HG02610 (cell line): ENCODE data around the gene SLC47A2.
A peak's percentile ranks its signal among the peaks of the same experiment; 100 is the strongest.

Source experiments
- ATAC-seq: cut with Tn5 transposase; IDR thresholded peaks from one replicate; pipeline ENCODE4 v1.9.1; 2021; ENCODE audit warnings: mild to moderate bottlenecking, moderate library complexity; ENCODE audit not compliant: unreplicated experiment

SLC47A2 gene

GRCh38 chr17:19647697-19648474 lies 68.5 kb downstream of the SLC47A2 start:
- peak; percentile 29 for ATAC-seq

DNA sequence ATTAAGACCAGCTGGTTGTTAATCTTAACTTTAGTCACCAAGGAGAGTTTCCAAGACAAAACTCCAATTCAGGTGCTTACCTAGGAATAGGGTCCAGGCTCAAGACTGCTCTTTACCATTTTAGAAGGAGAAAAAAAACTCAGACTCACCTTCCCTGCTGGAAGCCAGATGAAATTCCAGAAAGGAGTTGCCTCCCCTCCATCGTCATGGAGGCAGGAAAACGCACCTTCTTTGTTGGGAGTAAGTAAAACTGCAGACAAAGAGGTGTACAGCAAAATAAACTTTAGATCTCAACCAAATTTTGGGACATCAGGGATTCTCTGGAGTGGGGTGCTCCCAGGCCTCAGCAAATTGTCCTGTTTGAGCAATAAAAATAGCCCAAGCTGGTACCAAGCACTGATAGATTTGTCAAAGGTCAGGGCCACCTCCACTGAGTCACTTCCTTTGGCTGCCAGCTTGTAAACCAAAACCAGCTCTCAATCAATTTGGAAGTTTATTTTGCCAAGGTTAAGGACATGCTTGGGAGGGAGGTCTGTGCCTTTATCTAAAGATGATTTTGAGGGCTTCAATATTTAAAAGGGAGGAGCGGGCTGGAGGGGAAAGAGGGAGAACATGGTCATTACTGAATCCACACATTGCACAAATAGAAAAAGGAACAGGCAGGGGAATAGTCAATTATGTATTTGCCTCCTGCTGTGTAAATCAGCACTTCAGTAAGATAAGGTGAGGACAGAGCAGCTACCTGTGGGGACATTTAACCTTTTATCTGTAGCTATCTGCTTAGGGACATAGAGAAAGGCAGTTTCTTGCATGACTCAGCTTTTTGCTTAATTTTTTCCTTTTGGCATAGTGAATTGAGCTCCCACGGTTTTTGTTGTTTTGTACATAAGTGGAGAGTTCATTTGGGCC lies 69.3 kb downstream of the SLC47A2 start:
- no peak for ATAC-seq

- no peak for ATAC-seq
Observed at GRCh38 chr17:19645734-19646201, 70.6 kb downstream of the SLC47A2 start.

GRCh38 chr17:19644493-19645210 lies 71.7 kb downstream of the SLC47A2 start:
- ATAC-seq: no peak

GRCh38 chr17:19642373-19642893 lies 74.0 kb downstream of the SLC47A2 start:
- no peak for ATAC-seq

DNA sequence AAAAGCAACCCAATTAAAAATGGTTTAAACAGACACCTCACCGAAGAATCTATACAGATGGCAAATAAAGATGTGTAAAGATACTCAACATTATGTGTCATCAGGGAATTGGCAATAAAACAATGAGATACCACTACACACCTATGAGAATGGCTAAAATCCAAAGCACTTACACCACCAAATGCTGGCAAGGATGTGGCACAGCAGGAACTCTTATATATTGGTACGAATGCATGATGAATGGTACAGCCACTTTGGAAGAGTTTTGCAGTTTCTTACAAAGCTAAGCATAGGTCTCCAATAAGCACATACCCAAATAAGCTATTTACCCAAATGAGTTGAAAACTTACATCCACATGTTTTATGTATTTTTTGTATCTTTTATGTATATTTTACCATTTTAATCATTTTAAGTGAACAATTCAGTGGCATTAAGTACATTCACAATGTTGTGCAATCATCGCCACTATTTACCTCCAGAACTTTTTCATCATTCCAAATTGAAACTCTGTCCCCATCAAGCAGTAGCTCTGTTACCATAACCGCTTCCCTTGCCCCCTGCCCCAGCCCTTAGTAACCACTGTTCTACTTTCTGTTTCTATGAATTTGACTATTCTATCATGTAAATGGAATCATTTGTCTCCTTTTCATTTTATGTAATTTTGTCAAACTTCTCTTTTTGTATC lies 74.6 kb downstream of the SLC47A2 start:
- ATAC-seq: no peak

GRCh38 chr17:19631905-19632304 lies 84.5 kb downstream of the SLC47A2 start:
- no peak for ATAC-seq

DNA sequence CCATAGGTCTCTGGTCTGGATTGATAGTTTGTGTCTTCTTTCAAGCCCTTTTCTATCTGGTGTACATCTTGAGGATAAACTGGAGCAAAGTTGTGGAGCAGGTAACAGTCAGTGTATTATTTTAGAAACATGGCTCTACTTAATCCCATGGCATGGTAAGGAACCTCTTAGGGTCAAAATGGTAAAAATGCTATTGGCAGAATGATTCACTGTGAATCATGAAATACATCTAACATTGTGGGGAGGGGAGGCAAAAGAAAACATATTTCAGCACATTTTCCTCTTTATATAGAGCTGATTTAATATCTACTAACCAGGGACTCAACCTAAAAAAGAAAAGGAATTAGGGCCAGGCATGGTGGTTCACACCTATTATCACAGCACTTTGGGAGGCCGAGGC lies 85.7 kb downstream of the SLC47A2 start:
- ATAC-seq: no peak

DNA sequence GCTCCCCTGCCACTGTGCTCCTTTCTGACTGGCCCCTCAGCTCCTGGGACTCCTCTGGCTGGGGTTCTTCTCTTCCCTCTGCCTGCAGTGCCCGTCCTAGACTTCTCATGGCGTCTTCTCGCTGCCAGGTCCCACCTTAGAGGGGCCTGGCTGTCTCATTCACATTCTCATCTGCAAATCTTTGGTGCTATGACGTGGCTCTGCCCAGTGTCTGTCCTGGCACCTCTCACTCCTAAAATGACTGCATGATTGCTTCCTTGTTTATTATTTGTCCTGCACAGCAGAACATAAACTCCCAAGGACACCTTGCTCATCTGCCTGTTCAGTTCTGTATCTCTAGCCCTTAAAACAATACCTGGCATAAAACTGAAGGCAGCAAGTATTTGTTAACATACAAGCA lies 86.3 kb downstream of the SLC47A2 start:
- no peak for ATAC-seq

GRCh38 chr17:19629449-19629848 lies 86.9 kb downstream of the SLC47A2 start:
- ATAC-seq: no peak
